Liver (tissue), 9 donors: ENCODE results near the gene PASK. TPM values are rescaled to one million over a fixed set of nuclear protein-coding genes. Genes with fewer than 3 reads are reported as not detected.

Experiments
- DNase-seq: peaks from one replicate; pipeline ENCODE4 v3.0.0-alpha.2; 2017; ENCODE audit warnings: low spot score
- H3K27ac ChIP-seq, 2 donors: one replicate each; pipeline ENCODE4 v1.7.0; 2013; ENCODE audit warnings: inconsistent platforms in 2 of 2, low read length in 2 of 2, control low read depth in 1 of 2, low read depth in 1 of 2, mild to moderate bottlenecking in 1 of 2
- H3K27me3 ChIP-seq, 4 donors: one replicate each; pipeline versions ENCODE4 v1.6.1 to v1.7.0; 2013; ENCODE audit warnings: low read length in 3 of 4, inconsistent platforms in 1 of 4, mild to moderate bottlenecking in 1 of 4, moderate library complexity in 1 of 4; ENCODE audit not compliant: control insufficient read depth in 4 of 4, insufficient read depth in 4 of 4
- H3K36me3 ChIP-seq, 4 donors: one replicate each; pipeline versions ENCODE4 v1.6.1 to v1.7.0; 2013; ENCODE audit warnings: low read length in 3 of 4, mild to moderate bottlenecking in 3 of 4, low read depth in 1 of 4, moderate library complexity in 1 of 4; ENCODE audit not compliant: control insufficient read depth in 4 of 4, insufficient read depth in 3 of 4
- H3K4me1 ChIP-seq, 4 donors: one replicate each; pipeline versions ENCODE4 v1.6.1 to v1.7.0; 2013; ENCODE audit warnings: low read length in 3 of 4, mild to moderate bottlenecking in 3 of 4, moderate library complexity in 1 of 4; ENCODE audit not compliant: control insufficient read depth in 4 of 4, insufficient read depth in 4 of 4
- H3K4me3 ChIP-seq, 3 donors: one replicate each; pipeline versions ENCODE4 v1.6.1 to v1.7.0; 2013; ENCODE audit warnings: low read length in 3 of 3, control low read depth in 1 of 3, low read depth in 1 of 3, mild to moderate bottlenecking in 1 of 3
- H3K9ac ChIP-seq, 2 donors: one replicate each; pipeline ENCODE4 v1.7.0; 2013; ENCODE audit warnings: low read length in 2 of 2, mild to moderate bottlenecking in 2 of 2, moderate library complexity in 2 of 2, control low read depth in 1 of 2, low read depth in 1 of 2
- H3K9me3 ChIP-seq, 4 donors: one replicate each; pipeline versions ENCODE4 v1.6.1 to v1.7.0; 2013; ENCODE audit warnings: low read length in 3 of 4; ENCODE audit not compliant: control insufficient read depth in 4 of 4
- EGR1 ChIP-seq, 2 donors: IDR thresholded peaks; 2 replicates each; pipeline ENCODE4 v1.6.1; 2016 to 2018; ENCODE audit warnings: antibody characterized with exemption in 2 of 2, low read depth in 2 of 2
- FOXA1 ChIP-seq: IDR thresholded peaks from 2 replicates; pipeline ENCODE4 v1.6.1; 2016; ENCODE audit warnings: antibody characterized with exemption
- FOXA2 ChIP-seq: IDR thresholded peaks from 2 replicates; pipeline ENCODE4 v1.6.1; 2016; ENCODE audit warnings: antibody characterized with exemption
- GABPA ChIP-seq, 2 donors: IDR thresholded peaks in 1 of 2; conservative IDR thresholded peaks in 1 of 2; 2 replicates each; pipeline ENCODE4 v1.6.1; 2016; ENCODE audit warnings: antibody characterized with exemption in 2 of 2, mild to moderate bottlenecking in 1 of 2, moderate library complexity in 1 of 2
- HNF4A ChIP-seq, 2 donors: conservative IDR thresholded peaks; 2 replicates each; pipeline ENCODE4 v1.6.1; 2016; ENCODE audit warnings: antibody characterized with exemption in 2 of 2, mild to moderate bottlenecking in 2 of 2
- HNF4G ChIP-seq: IDR thresholded peaks from 2 replicates; pipeline ENCODE4 v1.6.1; 2016; ENCODE audit warnings: antibody characterized with exemption
- JUND ChIP-seq, 2 donors: IDR thresholded peaks; 2 replicates each; pipeline ENCODE4 v1.6.1; 2016; ENCODE audit warnings: antibody characterized with exemption in 2 of 2
- NR2F2 ChIP-seq: IDR thresholded peaks from 2 replicates; pipeline ENCODE4 v1.6.1; 2016; ENCODE audit warnings: antibody characterized with exemption
- RAD21 ChIP-seq, 2 donors: IDR thresholded peaks; 2 replicates each; pipeline ENCODE4 v1.6.1; 2016; ENCODE audit warnings: antibody characterized with exemption in 2 of 2, mild to moderate bottlenecking in 2 of 2
- RXRA ChIP-seq, 2 donors: IDR thresholded peaks; 2 replicates each; pipeline ENCODE4 v1.6.1; 2017 to 2018; ENCODE audit warnings: antibody characterized with exemption in 2 of 2, mild to moderate bottlenecking in 1 of 2
- TAF1 ChIP-seq: conservative IDR thresholded peaks from 2 replicates; pipeline ENCODE4 v1.6.1; 2016; ENCODE audit warnings: antibody characterized with exemption, mild to moderate bottlenecking
- YY1 ChIP-seq: IDR thresholded peaks from 2 replicates; pipeline ENCODE4 v1.6.1; 2016; ENCODE audit warnings: antibody characterized with exemption, mild to moderate bottlenecking
- ZBTB33 ChIP-seq: IDR thresholded peaks from 2 replicates; pipeline ENCODE4 v1.6.1; 2016; ENCODE audit warnings: antibody characterized with exemption
- WGBS: extraction: QIAGEN DNeasy Blood & Tissue Kit; methylation state at CpG from one replicate; pipeline ENCODE4 v1.1.7; 2013; 5-methylcytosine and 5-hydroxymethylcytosine counted together
- polyA plus RNA-seq, 2 donors: library from polyadenylated mRNA; stranded (reverse) in 1 of 2; unstranded in 1 of 2; fragments of 200-250 nt in 1 of 2; fragments of >200 nt in 1 of 2; fragmentation: Nextera tagmentation in 1 of 2; extraction: Ambion mirVana in 1 of 2; gene quantifications; one replicate each; pipeline versions ENCODE4 v1.2.1 to v1.2.3, GENCODE V29; 2013 to 2015
- total RNA-seq, 2 donors: library from RNA; depleted of rRNA; stranded (reverse); fragments of >200 nt; gene quantifications; one replicate each; pipeline ENCODE4 v1.2.3, GENCODE V29; 2014
- TF ChIP-seq, protein P1 (sequence below): IDR thresholded peaks from 2 replicates; pipeline ENCODE4 v1.6.1; 2016; ENCODE audit warnings: antibody characterized with exemption
- TF ChIP-seq, protein P2 (sequence below): IDR thresholded peaks from 2 replicates; pipeline ENCODE4 v1.6.1; 2016; ENCODE audit warnings: antibody characterized with exemption
- TF ChIP-seq, protein P3 (sequence below): IDR thresholded peaks from 2 replicates; pipeline ENCODE4 v1.6.1; 2016; ENCODE audit warnings: antibody characterized with exemption, mild to moderate bottlenecking
- TF ChIP-seq, protein P4 (sequence below): fragments of 150-350 bp; IDR thresholded peaks from 2 replicates; pipeline ENCODE4 v1.5.1; 2017; ENCODE audit warnings: improper control_type of control experiment, low read depth, low read length; ENCODE audit not compliant: missing input control
- donor health status: healthy.
- donor health status: healthy.
- donor health status: healthy.
- donor health status: healthy.
- donor health status: healthy.

The PASK gene
- total and polyA plus RNA-seq, 4 donors, result 0.96 to 8.8 (median 2.9) TPM

DNA sequence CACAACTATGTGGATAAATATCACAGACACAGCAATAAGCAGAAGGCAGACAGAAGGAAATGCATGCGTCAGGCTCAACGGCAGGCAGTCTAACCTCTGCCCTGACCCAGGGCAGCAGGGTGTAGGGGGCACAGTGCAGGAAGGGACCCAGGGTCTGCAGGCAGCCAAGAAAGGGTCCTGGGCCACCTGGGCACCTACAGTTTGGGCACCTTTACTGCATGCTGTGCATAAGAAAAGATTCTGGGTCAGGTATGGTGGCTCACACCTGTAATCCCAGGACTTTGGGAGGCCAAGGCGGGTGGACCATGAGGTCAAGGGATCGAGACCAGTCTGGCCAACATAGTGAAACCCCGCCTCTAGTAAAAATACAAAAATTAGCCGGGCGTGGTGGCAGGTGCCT is 17.7 kb downstream of the PASK start (continued):
- TF ChIP-seq ZBTB33 (no peak), FOXA2 (no peak), TAF1 (no peak), YY1 (no peak), NR2F2 (no peak), RXRA (IDR thresholded peaks at IDR 0.05) (no peak), RAD21 (IDR thresholded peaks at IDR 0.05) (no peak), HNF4G (no peak), EGR1 (IDR thresholded peaks at IDR 0.05; ENCODE audit: low read depth in 2 of 2) (no peak), FOXA1 (no peak)

DNA sequence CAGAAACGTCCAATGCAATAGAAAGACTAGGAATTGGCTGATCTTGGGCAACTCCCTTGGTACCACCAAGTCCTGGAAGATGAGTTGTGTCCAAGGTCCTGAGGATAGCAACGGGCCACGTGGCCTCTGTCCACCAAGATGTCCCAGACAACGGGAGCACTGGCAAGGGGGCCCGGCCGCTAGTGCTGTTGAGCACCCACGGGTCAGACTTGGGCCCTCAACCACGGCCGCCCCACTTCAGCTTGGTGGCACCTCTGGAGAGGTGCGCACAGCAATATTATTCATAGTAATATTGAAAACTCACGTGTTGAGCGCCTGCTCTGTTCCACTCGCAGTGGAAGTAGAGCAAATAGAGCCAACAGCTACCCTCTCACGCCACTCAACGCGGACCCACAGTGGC is 19.0 kb downstream of the PASK start:
- Histone ChIP-seq H3K4me3 (no peak overlapping the region), H3K9ac (no peak overlapping the region), H3K9me3 (no peaks in the 10 kb centered on the region), H3K27ac (no peak overlapping the region), H3K27me3 (no peaks in the 10 kb centered on the region), H3K4me1 (peaks cover 0 to under 1% (median 0%) of the 10 kb centered on the region in 4 donors), H3K36me3 (no peaks in the 10 kb centered on the region)
- 95% methylated on average over 16 of the region's 16 CpGs for WGBS
- TF ChIP-seq, protein P1, sequence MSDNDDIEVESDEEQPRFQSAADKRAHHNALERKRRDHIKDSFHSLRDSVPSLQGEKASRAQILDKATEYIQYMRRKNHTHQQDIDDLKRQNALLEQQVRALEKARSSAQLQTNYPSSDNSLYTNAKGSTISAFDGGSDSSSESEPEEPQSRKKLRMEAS, result no peak
- TF ChIP-seq GABPA (IDR thresholded peaks at IDR 0.05 in 1 of 2, conservative IDR thresholded peaks at IDR 0.05 in 1 of 2), result no peak
- TF ChIP-seq JUND (IDR thresholded peaks at IDR 0.05), result no peak
- no peak for TF ChIP-seq RAD21 (IDR thresholded peaks at IDR 0.05)
- TF ChIP-seq FOXA1, result no peak
- TF ChIP-seq, protein P2, sequence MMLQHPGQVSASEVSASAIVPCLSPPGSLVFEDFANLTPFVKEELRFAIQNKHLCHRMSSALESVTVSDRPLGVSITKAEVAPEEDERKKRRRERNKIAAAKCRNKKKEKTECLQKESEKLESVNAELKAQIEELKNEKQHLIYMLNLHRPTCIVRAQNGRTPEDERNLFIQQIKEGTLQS, result no peak
- no peak for TF ChIP-seq TAF1
- TF ChIP-seq NR2F2, result no peak
- TF ChIP-seq EGR1 (IDR thresholded peaks at IDR 0.05; ENCODE audit: low read depth in 2 of 2), result no peak
- no peak for TF ChIP-seq ZBTB33
- DNase-seq, result no peak

- H3K9ac ChIP-seq, result no peak overlapping the region
- no peak overlapping the region for H3K27ac ChIP-seq
- H3K27me3 ChIP-seq, result no peaks in the 10 kb centered on the region
- no peak overlapping the region for H3K4me3 ChIP-seq
- no peaks in the 10 kb centered on the region for H3K9me3 ChIP-seq
- peaks cover 0 to under 1% (median 0%) of the 10 kb centered on the region in 4 donors for H3K4me1 ChIP-seq
- WGBS, result 92% methylated on average over 12 of the region's 12 CpGs
- no peak for DNase-seq
- H3K36me3 ChIP-seq, result no peaks in the 10 kb centered on the region
- TF ChIP-seq HNF4G, result no peak
- TF ChIP-seq, protein P3, sequence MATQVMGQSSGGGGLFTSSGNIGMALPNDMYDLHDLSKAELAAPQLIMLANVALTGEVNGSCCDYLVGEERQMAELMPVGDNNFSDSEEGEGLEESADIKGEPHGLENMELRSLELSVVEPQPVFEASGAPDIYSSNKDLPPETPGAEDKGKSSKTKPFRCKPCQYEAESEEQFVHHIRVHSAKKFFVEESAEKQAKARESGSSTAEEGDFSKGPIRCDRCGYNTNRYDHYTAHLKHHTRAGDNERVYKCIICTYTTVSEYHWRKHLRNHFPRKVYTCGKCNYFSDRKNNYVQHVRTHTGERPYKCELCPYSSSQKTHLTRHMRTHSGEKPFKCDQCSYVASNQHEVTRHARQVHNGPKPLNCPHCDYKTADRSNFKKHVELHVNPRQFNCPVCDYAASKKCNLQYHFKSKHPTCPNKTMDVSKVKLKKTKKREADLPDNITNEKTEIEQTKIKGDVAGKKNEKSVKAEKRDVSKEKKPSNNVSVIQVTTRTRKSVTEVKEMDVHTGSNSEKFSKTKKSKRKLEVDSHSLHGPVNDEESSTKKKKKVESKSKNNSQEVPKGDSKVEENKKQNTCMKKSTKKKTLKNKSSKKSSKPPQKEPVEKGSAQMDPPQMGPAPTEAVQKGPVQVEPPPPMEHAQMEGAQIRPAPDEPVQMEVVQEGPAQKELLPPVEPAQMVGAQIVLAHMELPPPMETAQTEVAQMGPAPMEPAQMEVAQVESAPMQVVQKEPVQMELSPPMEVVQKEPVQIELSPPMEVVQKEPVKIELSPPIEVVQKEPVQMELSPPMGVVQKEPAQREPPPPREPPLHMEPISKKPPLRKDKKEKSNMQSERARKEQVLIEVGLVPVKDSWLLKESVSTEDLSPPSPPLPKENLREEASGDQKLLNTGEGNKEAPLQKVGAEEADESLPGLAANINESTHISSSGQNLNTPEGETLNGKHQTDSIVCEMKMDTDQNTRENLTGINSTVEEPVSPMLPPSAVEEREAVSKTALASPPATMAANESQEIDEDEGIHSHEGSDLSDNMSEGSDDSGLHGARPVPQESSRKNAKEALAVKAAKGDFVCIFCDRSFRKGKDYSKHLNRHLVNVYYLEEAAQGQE, result no peak
- TF ChIP-seq, protein P4, sequence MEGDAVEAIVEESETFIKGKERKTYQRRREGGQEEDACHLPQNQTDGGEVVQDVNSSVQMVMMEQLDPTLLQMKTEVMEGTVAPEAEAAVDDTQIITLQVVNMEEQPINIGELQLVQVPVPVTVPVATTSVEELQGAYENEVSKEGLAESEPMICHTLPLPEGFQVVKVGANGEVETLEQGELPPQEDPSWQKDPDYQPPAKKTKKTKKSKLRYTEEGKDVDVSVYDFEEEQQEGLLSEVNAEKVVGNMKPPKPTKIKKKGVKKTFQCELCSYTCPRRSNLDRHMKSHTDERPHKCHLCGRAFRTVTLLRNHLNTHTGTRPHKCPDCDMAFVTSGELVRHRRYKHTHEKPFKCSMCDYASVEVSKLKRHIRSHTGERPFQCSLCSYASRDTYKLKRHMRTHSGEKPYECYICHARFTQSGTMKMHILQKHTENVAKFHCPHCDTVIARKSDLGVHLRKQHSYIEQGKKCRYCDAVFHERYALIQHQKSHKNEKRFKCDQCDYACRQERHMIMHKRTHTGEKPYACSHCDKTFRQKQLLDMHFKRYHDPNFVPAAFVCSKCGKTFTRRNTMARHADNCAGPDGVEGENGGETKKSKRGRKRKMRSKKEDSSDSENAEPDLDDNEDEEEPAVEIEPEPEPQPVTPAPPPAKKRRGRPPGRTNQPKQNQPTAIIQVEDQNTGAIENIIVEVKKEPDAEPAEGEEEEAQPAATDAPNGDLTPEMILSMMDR, result no peak
- no peak for TF ChIP-seq ZBTB33
- no peak for TF ChIP-seq GABPA (IDR thresholded peaks at IDR 0.05 in 1 of 2, conservative IDR thresholded peaks at IDR 0.05 in 1 of 2)
- TF ChIP-seq HNF4A (conservative IDR thresholded peaks at IDR 0.05), result no peak
- TF ChIP-seq EGR1 (IDR thresholded peaks at IDR 0.05; ENCODE audit: low read depth in 2 of 2), result no peak
These were observed 20.0 kb downstream of the PASK start for GRCh38 chr2:241129086-241129871.
